GM20431 (cell line): ENCODE measurements around the gene LRGUK.

Source experiments
- in situ Hi-C: fragments of 300-500 bp; cut with MseI, MboI; formaldehyde crosslinking; loops from one replicate; pipeline ENCODE4 v1.15.0; 2020; ENCODE audit warnings: low sequenced_read_pairs; ENCODE audit not compliant: unreplicated experiment

Gene LRGUK

GRCh38 chr7:134182078-134182477, 54.9 kb downstream of the LRGUK start:
- in situ Hi-C loops, result no loop called here

GRCh38 chr7:134184767-134185166, 57.6 kb downstream of the LRGUK start:
- in situ Hi-C loops, result no loop called here

- in situ Hi-C loops, result no loop called here
Measured at GRCh38 chr7:134186027-134186426, 58.9 kb downstream of the LRGUK start.

GRCh38 chr7:134186801-134187200, 59.7 kb downstream of the LRGUK start:
- in situ Hi-C loops, result no loop called here

- in situ Hi-C loops, result no loop called here
Measured at GRCh38 chr7:134187893-134188292, 60.8 kb downstream of the LRGUK start.

GRCh38 chr7:134188311-134188710, 61.2 kb downstream of the LRGUK start:
- in situ Hi-C loops, result no loop called here

- in situ Hi-C loops, result no loop called here
Measured at GRCh38 chr7:134189559-134189958, 62.4 kb downstream of the LRGUK start.

GRCh38 chr7:134191876-134192275, 64.7 kb downstream of the LRGUK start:
- in situ Hi-C loops, result no loop called here

- in situ Hi-C loops, result no loop called here
Measured at GRCh38 chr7:134193240-134193639, 66.1 kb downstream of the LRGUK start.

- in situ Hi-C loops, result no loop called here
Measured at GRCh38 chr7:134195252-134195651, 68.1 kb downstream of the LRGUK start.

- in situ Hi-C loops, result no loop called here
Measured at GRCh38 chr7:134196439-134196838, 69.3 kb downstream of the LRGUK start.

GRCh38 chr7:134197345-134197744, 70.2 kb downstream of the LRGUK start:
- in situ Hi-C loops, result no loop called here

- in situ Hi-C loops, result no loop called here
Measured at GRCh38 chr7:134200970-134201369, 73.8 kb downstream of the LRGUK start.

GRCh38 chr7:134201569-134202261, 74.6 kb downstream of the LRGUK start:
- in situ Hi-C loops, result no loop called here

- in situ Hi-C loops, result no loop called here
Measured at GRCh38 chr7:134203186-134203889, 76.2 kb downstream of the LRGUK start.

GRCh38 chr7:134209322-134210015, 82.3 kb downstream of the LRGUK start:
- in situ Hi-C loops, result no loop called here

- in situ Hi-C loops, result no loop called here
Measured at GRCh38 chr7:134210227-134210626, 83.1 kb downstream of the LRGUK start.

GRCh38 chr7:134210976-134211663, 84.0 kb downstream of the LRGUK start:
- in situ Hi-C loops, result no loop called here

GRCh38 chr7:134211817-134212216, 84.7 kb downstream of the LRGUK start:
- in situ Hi-C loops, result no loop called here
